HFF-Myc (cell line): ENCODE measurements around the gene FKBP4.

Source experiments
- DNase-seq: peaks from one replicate; pipeline ENCODE4 v3.0.0-alpha.2; 2011; ENCODE audit warnings: low read depth; ENCODE audit errors: extremely low read depth
- H3K4me3 ChIP-seq: replicated peaks from 2 replicates; pipeline ENCODE4 v1.5.1; 2011; ENCODE audit warnings: low read depth, mild to moderate bottlenecking, control low read depth, low read length
- CTCF ChIP-seq: IDR thresholded peaks from 2 replicates; pipeline ENCODE4 v1.5.1; 2012; ENCODE audit warnings: mild to moderate bottlenecking, low read depth, low read length, control low read depth; ENCODE audit errors: missing control alignments

Gene FKBP4

DNA sequence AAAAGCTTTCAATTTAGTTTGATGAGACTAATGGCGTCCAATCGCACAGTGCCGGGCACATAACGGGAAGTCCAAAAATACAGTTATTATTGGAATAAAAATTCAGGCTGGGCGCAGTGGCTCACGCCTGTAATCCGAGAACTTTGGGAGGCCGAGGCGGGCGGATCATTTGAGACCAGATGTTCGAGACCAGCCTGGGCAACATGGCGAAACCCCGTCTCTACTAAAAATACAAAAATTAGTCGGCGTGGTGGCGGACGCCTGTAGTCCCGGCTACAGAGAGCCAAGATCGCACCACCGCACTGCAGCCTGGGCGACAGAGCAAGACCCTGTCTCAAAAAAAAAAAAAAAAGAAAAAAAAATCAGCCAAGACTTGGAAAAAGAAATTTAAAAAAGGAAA is 1.2 kb upstream of the FKBP4 start:
- H3K4me3 ChIP-seq: no peak overlapping the region
- no peak for DNase-seq
- TF ChIP-seq CTCF: no peak

- TF ChIP-seq CTCF: no peak
- no peak for DNase-seq
- H3K4me3 ChIP-seq: peak overlapping the region; percentile 84
Measured at GRCh38 chr12:2794191-2794735, 507 bp upstream of the FKBP4 start.

- peak overlapping the region; percentile 84 for H3K4me3 ChIP-seq
- no peak for DNase-seq
- no peak for TF ChIP-seq CTCF
Measured at GRCh38 chr12:2795291-2796186, 769 bp downstream of the FKBP4 start.

DNA sequence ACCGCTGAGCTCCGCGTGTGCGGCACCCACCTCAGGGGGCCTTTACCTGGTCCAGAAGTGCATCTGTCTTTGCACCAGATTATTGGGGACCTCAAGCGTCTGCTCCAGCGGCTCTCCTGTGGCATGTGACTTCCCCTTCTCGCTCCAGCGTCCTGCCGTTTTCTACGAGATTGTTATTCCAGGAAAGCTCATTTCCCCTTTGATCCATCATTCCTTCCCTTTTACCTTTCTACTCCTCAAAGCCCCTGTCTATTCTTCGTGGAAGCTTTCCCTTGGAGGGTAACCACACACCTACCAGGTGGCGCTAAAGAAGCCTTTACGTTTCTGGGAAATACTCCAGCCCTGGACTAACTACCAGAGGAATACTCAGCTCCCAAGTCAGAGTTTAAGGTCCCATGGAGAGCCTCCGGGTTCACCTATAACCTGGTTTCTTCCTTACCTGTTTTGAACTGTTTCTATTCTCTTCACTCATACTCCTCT is 1.5 kb downstream of the FKBP4 start:
- TF ChIP-seq CTCF: no peak
- DNase-seq: no peak

DNA sequence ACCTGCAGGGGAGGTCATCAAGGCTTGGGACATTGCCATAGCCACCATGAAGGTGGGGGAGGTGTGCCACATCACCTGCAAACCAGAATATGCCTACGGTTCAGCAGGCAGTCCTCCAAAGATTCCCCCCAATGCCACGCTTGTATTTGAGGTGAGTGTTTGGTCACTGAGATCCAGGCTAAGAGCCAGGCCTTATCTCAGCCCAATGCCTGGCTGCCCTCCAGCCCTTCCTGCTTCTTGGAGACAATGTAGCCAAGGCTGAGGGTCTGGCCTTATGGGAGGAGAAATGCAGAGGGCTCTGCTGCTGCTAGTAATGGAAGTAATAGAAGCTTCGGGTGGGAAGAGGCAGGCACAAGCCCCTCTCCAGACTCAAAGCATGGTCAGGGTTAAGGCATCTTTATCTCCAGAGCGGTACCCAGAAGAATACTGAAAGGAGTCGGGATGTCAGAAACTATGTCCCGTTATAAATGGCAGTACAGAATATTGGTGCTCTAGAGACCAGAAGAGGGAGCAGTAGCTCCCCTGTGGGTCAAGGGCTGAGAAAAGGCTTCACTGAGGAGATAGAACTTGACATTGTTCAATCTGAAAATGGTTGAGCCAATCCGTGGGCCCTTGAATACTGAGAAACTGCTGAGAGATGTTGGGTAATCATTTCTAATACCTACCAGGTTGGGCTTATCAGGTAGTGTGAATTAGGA is 3.1 kb downstream of the FKBP4 start:
- DNase-seq: no peak
- TF ChIP-seq CTCF: no peak
- H3K4me3 ChIP-seq: no peak overlapping the region

More for the DNA sequence above, 1.5 kb downstream of the FKBP4 start:
- peak overlapping the region; percentile 84 for H3K4me3 ChIP-seq

GRCh38 chr12:2800046-2800570 is 5.3 kb downstream of the FKBP4 start:
- no peak overlapping the region for H3K4me3 ChIP-seq
- no peak for TF ChIP-seq CTCF
- DNase-seq: no peak
